HG02759 (cell line): ENCODE results near the gene MORC2.

ENCODE experiments used
- ATAC-seq: cut with Tn5 transposase; IDR thresholded peaks from one replicate; pipeline ENCODE4 v1.9.1; 2021; ENCODE audit warnings: mild to moderate bottlenecking, moderate library complexity; ENCODE audit not compliant: unreplicated experiment

The MORC2 gene

GRCh38 chr22:30922151-30922611 is 46.4 kb downstream of the MORC2 start:
- ATAC-seq, result peak; percentile 75

GRCh38 chr22:30921108-30921507 is 47.5 kb downstream of the MORC2 start:
- no peak for ATAC-seq

- ATAC-seq, result no peak
Measured at GRCh38 chr22:30920407-30920806, 48.2 kb downstream of the MORC2 start.

- no peak for ATAC-seq
Measured at GRCh38 chr22:30919973-30920372, 48.6 kb downstream of the MORC2 start.

- ATAC-seq, result no peak
Measured at GRCh38 chr22:30918761-30919160, 49.8 kb downstream of the MORC2 start.

GRCh38 chr22:30910358-30910757 is 58.2 kb downstream of the MORC2 start:
- ATAC-seq, result no peak

- ATAC-seq, result no peak
Measured at GRCh38 chr22:30909306-30909705, 59.3 kb downstream of the MORC2 start.

- no peak for ATAC-seq
Measured at GRCh38 chr22:30908051-30908461, 60.5 kb downstream of the MORC2 start.

GRCh38 chr22:30906946-30907345 is 61.6 kb downstream of the MORC2 start:
- no peak for ATAC-seq

GRCh38 chr22:30906411-30906810 is 62.2 kb downstream of the MORC2 start:
- no peak for ATAC-seq

GRCh38 chr22:30905696-30906341 is 62.8 kb downstream of the MORC2 start:
- no peak for ATAC-seq

GRCh38 chr22:30903876-30904460 is 64.6 kb downstream of the MORC2 start:
- ATAC-seq, result no peak

GRCh38 chr22:30902496-30903357 is 65.8 kb downstream of the MORC2 start:
- ATAC-seq, result no peak

- ATAC-seq, result no peak
Measured at GRCh38 chr22:30894371-30894740, 74.2 kb downstream of the MORC2 start.

GRCh38 chr22:30893434-30894370 is 74.9 kb downstream of the MORC2 start:
- ATAC-seq, result no peak

GRCh38 chr22:30892731-30893221 is 75.8 kb downstream of the MORC2 start:
- no peak for ATAC-seq

GRCh38 chr22:30892286-30892685 is 76.3 kb downstream of the MORC2 start:
- ATAC-seq, result no peak

- ATAC-seq, result no peak
Measured at GRCh38 chr22:30891781-30892180, 76.8 kb downstream of the MORC2 start.

GRCh38 chr22:30891443-30891755 is 77.2 kb downstream of the MORC2 start:
- no peak for ATAC-seq

- no peak for ATAC-seq
Measured at GRCh38 chr22:30890686-30891442, 77.7 kb downstream of the MORC2 start.
